HG03025 (cell line): ENCODE measurements around the gene PYGM.
"Not testable (repeated sequence)": the region's sequence is repeated elsewhere in the genome, so short reads cannot be mapped to it uniquely, and the experiment has no call there.

Experiments used
- ATAC-seq: cut with Tn5 transposase; IDR thresholded peaks from one replicate; pipeline ENCODE4 v1.9.1; 2021; ENCODE audit warnings: mild to moderate bottlenecking, moderate library complexity; ENCODE audit not compliant: unreplicated experiment, low FRiP score

Gene PYGM

DNA sequence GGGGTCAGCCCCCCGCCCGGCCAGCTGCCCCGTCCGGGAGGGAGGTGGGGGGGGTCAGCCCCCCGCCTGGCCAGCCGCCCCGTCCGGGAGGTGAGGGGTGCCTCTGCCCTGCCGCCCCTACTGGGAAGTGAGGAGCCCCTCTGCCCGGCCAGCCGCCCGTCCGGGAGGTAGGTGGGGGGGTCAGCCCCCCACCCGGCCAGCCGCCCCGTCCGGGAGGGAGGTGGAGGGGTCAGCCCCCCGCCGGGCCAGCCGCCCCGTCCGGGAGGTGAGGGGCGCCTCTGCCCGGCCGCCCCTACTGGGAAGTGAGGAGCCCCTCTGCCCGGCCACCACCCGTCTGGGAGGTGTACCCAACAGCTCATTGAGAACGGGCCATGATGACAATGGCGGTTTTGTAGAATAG lies 57.8 kb downstream of the PYGM start:
- not testable (repeated sequence) for ATAC-seq

DNA sequence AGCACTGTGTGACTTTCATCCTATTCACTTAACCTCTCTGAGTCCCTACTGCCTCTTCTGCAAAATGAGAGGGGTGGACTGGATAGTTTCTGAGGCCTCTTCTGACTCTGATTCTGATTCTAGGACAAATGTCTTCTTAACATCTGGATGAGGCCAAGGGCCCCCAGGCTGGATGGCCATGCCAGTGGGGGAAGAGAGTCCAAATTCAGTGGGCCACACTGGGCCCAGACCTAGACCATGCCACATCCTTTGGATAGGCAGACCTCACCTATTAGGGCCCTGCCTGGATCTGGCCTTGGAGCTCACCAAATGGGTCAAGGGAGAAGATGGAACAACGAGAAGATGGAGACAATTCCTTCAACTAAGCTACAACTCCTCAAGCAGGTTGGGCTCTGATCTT lies 61.3 kb downstream of the PYGM start:
- ATAC-seq, result no peak

DNA sequence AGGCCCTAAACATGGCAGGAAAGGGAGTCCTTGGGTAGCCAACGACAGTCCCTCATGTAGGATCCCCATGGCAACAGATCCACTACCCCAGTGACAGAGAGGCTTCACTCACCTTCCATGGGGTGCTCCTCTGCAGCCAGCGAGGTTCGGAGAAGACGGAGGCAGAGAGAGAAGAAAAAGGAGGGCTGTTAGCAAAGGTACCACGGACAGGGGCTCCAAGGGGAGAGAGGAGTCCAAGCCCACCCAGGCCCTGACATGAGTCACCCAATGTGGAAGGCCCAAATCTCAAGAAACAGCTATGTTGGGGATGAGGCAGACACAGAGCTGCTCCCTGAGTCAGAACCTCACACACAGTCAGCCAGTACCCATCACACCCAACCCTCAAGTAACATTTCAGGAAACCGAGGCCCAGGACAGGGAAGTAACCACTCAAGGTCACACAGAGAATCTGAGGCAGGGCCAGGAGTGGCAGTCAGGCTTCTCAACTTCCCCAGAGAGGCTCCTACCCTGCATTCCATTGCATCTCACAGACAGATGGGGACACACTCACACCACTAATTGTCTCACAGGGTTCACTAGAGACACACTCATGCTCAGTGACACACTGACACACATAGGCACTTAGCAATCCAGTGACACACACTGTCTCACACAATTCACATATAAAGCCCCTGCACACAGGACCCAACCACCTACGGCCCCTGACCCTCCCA lies 62.0 kb downstream of the PYGM start:
- ATAC-seq, result no peak
